KMS-11 (cell line): ENCODE measurements around the gene QPCT.
"Not testable (repeated sequence)": the region's sequence is repeated elsewhere in the genome, so short reads cannot be mapped to it uniquely, and the experiment has no call there.

Experiments
- H2AFZ ChIP-seq: fragments of 200-600 bp; sonication (generic); 2 replicates; pipeline ENCODE4 v1.6.1; 2016; ENCODE audit warnings: antibody characterized with exemption, mixed run types, low read depth
- H3K27ac ChIP-seq: fragments of 200-600 bp; sonication (generic); 2 replicates; pipeline ENCODE4 v1.6.1; 2016; ENCODE audit warnings: mild to moderate bottlenecking, mixed run types
- H3K27me3 ChIP-seq: fragments of 200-600 bp; sonication (generic); 2 replicates; pipeline ENCODE4 v1.6.1; 2017; ENCODE audit warnings: mild to moderate bottlenecking, low read depth, mixed run types, moderate library complexity; ENCODE audit not compliant: insufficient read depth
- H3K36me3 ChIP-seq: fragments of 200-600 bp; sonication (generic); 2 replicates; pipeline ENCODE4 v1.6.1; 2017; ENCODE audit warnings: mild to moderate bottlenecking, mixed run types; ENCODE audit not compliant: insufficient read depth
- H3K4me1 ChIP-seq: fragments of 200-600 bp; sonication (generic); 2 replicates; pipeline ENCODE4 v1.6.1; 2016; ENCODE audit warnings: mild to moderate bottlenecking, low read depth, mixed run types; ENCODE audit not compliant: poor library complexity, severe bottlenecking
- H3K4me2 ChIP-seq: fragments of 200-600 bp; sonication (generic); 2 replicates; pipeline ENCODE4 v1.7.0; 2016; ENCODE audit warnings: mild to moderate bottlenecking, mixed run types
- H3K4me3 ChIP-seq: fragments of 200-600 bp; sonication (generic); IDR thresholded peaks from 2 replicates; pipeline ENCODE4 v1.6.1; 2017; ENCODE audit warnings: low read depth, low read length, mixed read lengths; ENCODE audit not compliant: insufficient read depth
- H3K79me2 ChIP-seq: fragments of 200-600 bp; sonication (generic); 2 replicates; pipeline ENCODE4 v1.6.1; 2016; ENCODE audit warnings: low read depth, mixed run types; ENCODE audit not compliant: insufficient read depth
- H3K9ac ChIP-seq: fragments of 200-600 bp; sonication (generic); 2 replicates; pipeline ENCODE4 v1.6.1; 2016; ENCODE audit warnings: mild to moderate bottlenecking, mixed run types
- H4K20me1 ChIP-seq: fragments of 200-600 bp; sonication (generic); 2 replicates; pipeline ENCODE4 v1.6.1; 2016; ENCODE audit warnings: mild to moderate bottlenecking, mixed run types; ENCODE audit not compliant: insufficient read depth
- TF ChIP-seq, protein P1 (sequence below): fragments of 200-600 bp; sonication (generic); conservative IDR thresholded peaks from 2 replicates; pipeline ENCODE4 v1.6.1; 2017; ENCODE audit warnings: low read depth, mild to moderate bottlenecking, antibody characterized with exemption, low read length, moderate library complexity, mixed read lengths

Gene QPCT

DNA sequence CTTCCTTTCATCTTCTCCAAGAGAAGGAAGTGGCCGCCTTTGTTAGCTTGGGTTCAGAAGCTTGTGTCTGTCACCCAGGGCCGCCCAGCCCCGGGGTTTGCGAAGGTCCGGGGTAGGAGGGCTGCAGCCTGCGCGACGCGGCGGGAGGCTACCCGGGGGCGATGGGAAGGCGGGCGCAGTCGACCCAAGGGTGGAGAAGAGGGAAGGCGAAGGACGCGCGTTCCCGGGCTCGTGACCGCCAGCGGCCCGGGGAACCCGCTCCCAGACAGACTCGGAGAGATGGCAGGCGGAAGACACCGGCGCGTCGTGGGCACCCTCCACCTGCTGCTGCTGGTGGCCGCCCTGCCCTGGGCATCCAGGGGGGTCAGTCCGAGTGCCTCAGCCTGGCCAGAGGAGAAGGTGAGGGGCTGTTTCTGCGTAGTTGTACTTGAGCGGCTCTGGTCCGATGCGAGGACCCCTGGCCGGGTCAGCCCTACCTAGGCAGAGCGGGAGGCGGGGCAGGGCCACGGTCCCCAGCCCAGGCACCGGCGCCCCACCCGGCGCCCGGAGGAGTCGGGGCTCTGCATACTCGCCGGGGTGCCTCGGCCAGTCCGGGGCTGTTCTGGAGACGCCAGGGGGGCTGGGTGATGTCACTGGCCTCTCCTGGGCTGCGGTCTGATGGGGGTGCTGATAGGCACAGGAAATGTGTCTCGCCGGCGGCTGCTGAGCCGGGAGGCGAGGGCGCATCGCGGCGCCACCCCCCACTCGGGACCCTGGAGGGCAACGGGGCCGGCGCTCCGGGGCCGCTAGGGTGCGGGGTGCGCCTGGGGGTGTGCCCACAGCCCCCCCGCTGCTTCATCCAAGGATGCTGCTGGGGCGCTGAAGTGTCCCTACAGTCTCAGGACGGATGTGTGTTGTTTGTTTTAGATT lies at the start of gene QPCT:
Gene QPCT, plus strand, starts transcription at position 178 of the 909 bp plus-strand sequence. Its CDS starts 102 bp downstream, at position 280.
- no peaks in the 10 kb centered on the region for H4K20me1 ChIP-seq
- H3K36me3 ChIP-seq: no peaks in the 10 kb centered on the region
- peak within 1 kb of the TSS; percentile 9; the same call in 1 of the 2 replicates for H2AFZ ChIP-seq
- peaks cover 83% of the 10 kb centered on the region for H3K4me1 ChIP-seq
- peak within 1 kb of the TSS; percentile 81 for H3K4me3 ChIP-seq
- H3K4me2 ChIP-seq: peak within 1 kb of the TSS; percentile 97
- H3K27me3 ChIP-seq: no peaks in the 10 kb centered on the region
- H3K27ac ChIP-seq: peak within 1 kb of the TSS; percentile 92
- peaks cover 87% of the 10 kb centered on the region for H3K79me2 ChIP-seq
- H3K9ac ChIP-seq: peak within 1 kb of the TSS; percentile 90
- TF ChIP-seq, protein P1, sequence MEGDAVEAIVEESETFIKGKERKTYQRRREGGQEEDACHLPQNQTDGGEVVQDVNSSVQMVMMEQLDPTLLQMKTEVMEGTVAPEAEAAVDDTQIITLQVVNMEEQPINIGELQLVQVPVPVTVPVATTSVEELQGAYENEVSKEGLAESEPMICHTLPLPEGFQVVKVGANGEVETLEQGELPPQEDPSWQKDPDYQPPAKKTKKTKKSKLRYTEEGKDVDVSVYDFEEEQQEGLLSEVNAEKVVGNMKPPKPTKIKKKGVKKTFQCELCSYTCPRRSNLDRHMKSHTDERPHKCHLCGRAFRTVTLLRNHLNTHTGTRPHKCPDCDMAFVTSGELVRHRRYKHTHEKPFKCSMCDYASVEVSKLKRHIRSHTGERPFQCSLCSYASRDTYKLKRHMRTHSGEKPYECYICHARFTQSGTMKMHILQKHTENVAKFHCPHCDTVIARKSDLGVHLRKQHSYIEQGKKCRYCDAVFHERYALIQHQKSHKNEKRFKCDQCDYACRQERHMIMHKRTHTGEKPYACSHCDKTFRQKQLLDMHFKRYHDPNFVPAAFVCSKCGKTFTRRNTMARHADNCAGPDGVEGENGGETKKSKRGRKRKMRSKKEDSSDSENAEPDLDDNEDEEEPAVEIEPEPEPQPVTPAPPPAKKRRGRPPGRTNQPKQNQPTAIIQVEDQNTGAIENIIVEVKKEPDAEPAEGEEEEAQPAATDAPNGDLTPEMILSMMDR: no peak

DNA sequence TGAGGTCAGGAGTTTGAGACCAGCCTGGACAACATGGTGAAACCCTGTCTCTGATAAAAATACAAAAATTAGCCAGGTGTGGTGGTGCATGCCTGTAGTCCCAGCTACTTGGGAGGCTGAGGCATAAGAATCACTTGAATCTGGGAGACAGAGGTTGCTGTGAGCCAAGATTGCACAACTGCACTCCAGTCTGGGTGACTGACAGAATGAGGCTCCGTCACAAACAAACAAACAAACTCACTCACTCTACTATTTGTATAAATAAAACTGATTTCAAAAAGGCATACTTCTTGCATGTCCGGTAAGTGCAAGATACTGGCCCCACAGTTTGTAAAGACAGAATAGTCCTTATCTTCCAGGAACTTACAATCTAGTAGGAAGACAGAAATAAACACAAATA lies 49.6 kb upstream of the QPCT start:
- H2AFZ ChIP-seq, H3K9ac ChIP-seq, H3K4me2 ChIP-seq, H3K27ac ChIP-seq, H3K4me3 ChIP-seq, H3K27me3 ChIP-seq: not testable (repeated sequence)
- peaks cover 90% of the 10 kb centered on the region for H3K4me1 ChIP-seq
- H3K36me3 ChIP-seq: peaks cover 36% of the 10 kb centered on the region; the same call in 1 of the 2 replicates
- peaks cover 96% of the 10 kb centered on the region for H4K20me1 ChIP-seq
- H3K79me2 ChIP-seq: peaks cover 100% of the 10 kb centered on the region

DNA sequence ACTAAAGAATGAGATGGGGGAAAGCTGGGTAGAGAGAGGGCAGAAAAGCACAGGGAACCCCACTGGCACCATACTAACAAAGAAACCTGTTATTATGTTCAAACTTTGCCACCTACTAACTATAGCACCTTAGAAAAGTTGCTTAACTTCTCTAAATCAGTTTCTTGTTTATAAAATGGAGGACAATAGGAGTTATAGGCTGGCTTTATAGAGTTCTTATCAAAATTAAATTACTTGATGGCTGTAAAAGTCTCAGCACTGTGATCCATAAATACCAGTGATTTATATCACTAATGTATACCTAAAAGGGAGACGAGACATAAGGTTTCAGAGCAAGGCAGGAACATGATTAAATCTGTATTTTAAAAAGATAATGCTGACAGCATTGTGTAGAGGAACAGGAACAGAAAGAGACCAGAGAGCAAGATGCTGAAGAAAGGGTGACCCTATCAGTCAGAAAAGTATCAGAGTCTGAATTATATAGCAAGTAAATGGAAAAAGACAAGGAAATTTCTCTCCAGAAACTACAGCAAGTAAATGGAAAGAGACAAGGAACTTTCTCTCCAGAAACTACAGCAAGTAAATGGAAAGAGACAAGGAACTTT lies 48.9 kb upstream of the QPCT start:
- peaks cover 100% of the 10 kb centered on the region for H3K79me2 ChIP-seq
- TF ChIP-seq, protein P1: no peak
- no peak overlapping the region for H3K4me2 ChIP-seq
- H3K27ac ChIP-seq: no peak overlapping the region
- peaks cover 99% of the 10 kb centered on the region for H4K20me1 ChIP-seq
- no peak overlapping the region for H2AFZ ChIP-seq
- H3K4me3 ChIP-seq: no peak overlapping the region
- no peaks in the 10 kb centered on the region for H3K27me3 ChIP-seq
- H3K9ac ChIP-seq: no peak overlapping the region
- H3K36me3 ChIP-seq: peaks cover 31% of the 10 kb centered on the region; the same call in 1 of the 2 replicates
- H3K4me1 ChIP-seq: peaks cover 90% of the 10 kb centered on the region

DNA sequence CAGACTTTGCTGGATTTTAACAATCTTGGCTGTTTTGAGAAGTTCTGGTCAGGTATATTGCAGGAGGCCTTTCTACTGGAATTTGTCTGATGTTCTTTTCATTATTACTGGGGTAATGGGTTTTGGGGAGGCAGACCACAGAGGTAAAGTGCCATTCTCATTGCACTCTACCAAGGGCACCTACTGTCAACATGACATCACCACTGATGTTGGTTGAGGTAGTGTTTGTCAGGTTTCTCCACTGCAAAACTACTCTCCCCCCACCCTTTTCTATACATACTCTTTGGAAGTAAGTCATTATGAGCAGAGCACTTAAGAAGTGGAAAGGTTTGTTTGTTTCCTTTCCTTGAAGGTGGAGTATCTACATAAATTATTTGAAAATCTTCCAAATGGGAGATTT lies 46.8 kb upstream of the QPCT start:
- peaks cover 100% of the 10 kb centered on the region for H3K79me2 ChIP-seq
- H3K36me3 ChIP-seq: peaks cover 22% of the 10 kb centered on the region; the same call in 1 of the 2 replicates

More for the DNA sequence above, 46.8 kb upstream of the QPCT start:
- H3K27ac ChIP-seq: no peak overlapping the region
- peaks cover 99% of the 10 kb centered on the region for H3K4me1 ChIP-seq
- no peaks in the 10 kb centered on the region for H3K27me3 ChIP-seq
- TF ChIP-seq, protein P1: no peak
- no peak overlapping the region for H3K9ac ChIP-seq
- H3K4me3 ChIP-seq: no peak overlapping the region
- H3K4me2 ChIP-seq: no peak overlapping the region; the same call in 1 of the 2 replicates
- H2AFZ ChIP-seq: no peak overlapping the region
- peaks cover 100% of the 10 kb centered on the region for H4K20me1 ChIP-seq
